Hippocampal formation (tissue), 2 donors: Measurements from ENCODE around the gene THRA.
A peak's percentile ranks its signal among the peaks of the same experiment; 100 is the strongest.

Experiments
- DNase-seq, 2 donors: peaks; one replicate each; lab custom pipeline; 2025; lab: John Stamatoyannopoulos, UW

The THRA gene

GRCh38 chr17:40099619-40100418, 37.1 kb downstream of the THRA start:
- no peak for DNase-seq

GRCh38 chr17:40100419-40100668, 37.6 kb downstream of the THRA start, which contains the start of gene NR1D1:
TSS of gene NR1D1 (minus strand) at chr17:40100589. CDS start at chr17:40100094, 495 bp downstream.
- no peak for DNase-seq

GRCh38 chr17:40100669-40101366, 38.1 kb downstream of the THRA start:
- peak; percentile 90 to 96 for DNase-seq

- DNase-seq: no peak
Observed at GRCh38 chr17:40101367-40102210, 38.8 kb downstream of the THRA start.

- no peak for DNase-seq
Observed at GRCh38 chr17:40103071-40103661, 40.4 kb downstream of the THRA start.

GRCh38 chr17:40103688-40104087, 40.9 kb downstream of the THRA start:
- no peak for DNase-seq

- no peak for DNase-seq
Observed at GRCh38 chr17:40104594-40105486, 42.1 kb downstream of the THRA start.

GRCh38 chr17:40105861-40106759, 43.3 kb downstream of the THRA start:
- DNase-seq: no peak

GRCh38 chr17:40106760-40107521, 44.2 kb downstream of the THRA start:
- DNase-seq: peak; percentile 49 to 59

- DNase-seq: no peak
Observed at GRCh38 chr17:40107522-40108174, 44.9 kb downstream of the THRA start.

GRCh38 chr17:40108970-40109824, 46.4 kb downstream of the THRA start:
- no peak for DNase-seq

- no peak for DNase-seq
Observed at GRCh38 chr17:40110026-40110845, 47.5 kb downstream of the THRA start.

- DNase-seq: peak; percentile 84 to 90
Observed at GRCh38 chr17:40111221-40112128, 48.7 kb downstream of the THRA start.

GRCh38 chr17:40112191-40112711, 49.5 kb downstream of the THRA start:
- DNase-seq: no peak

- no peak for DNase-seq
Observed at GRCh38 chr17:40112718-40113109, 49.9 kb downstream of the THRA start.
